Activated naive CD8-positive, alpha-beta T cell (primary cell): ENCODE measurements around the gene RTN4RL1.
A peak's percentile ranks its signal among the peaks of the same experiment; 100 is the strongest.
"Not testable (repeated sequence)": the region's sequence is repeated elsewhere in the genome, so short reads cannot be mapped to it uniquely, and the experiment has no call there.

ENCODE experiments used
- H3K27ac Mint-ChIP-seq: one replicate; pipeline ENCODE4 v1.8.0; 2021; ENCODE audit warnings: mixed read lengths
- H3K27me3 Mint-ChIP-seq: one replicate; pipeline ENCODE4 v1.8.0; 2021; ENCODE audit warnings: mixed read lengths
- H3K36me3 Mint-ChIP-seq: one replicate; pipeline ENCODE4 v1.8.0; 2021; ENCODE audit warnings: mixed read lengths
- H3K4me1 Mint-ChIP-seq: one replicate; pipeline ENCODE4 v1.8.0; 2021; ENCODE audit warnings: low read depth, mixed read lengths
- H3K4me3 Mint-ChIP-seq: one replicate; pipeline ENCODE4 v1.8.0; 2021; ENCODE audit warnings: mild to moderate bottlenecking, mixed read lengths
- H3K9me3 Mint-ChIP-seq: one replicate; pipeline ENCODE4 v1.8.0; 2021; ENCODE audit warnings: low read depth, mixed read lengths

The RTN4RL1 gene

DNA sequence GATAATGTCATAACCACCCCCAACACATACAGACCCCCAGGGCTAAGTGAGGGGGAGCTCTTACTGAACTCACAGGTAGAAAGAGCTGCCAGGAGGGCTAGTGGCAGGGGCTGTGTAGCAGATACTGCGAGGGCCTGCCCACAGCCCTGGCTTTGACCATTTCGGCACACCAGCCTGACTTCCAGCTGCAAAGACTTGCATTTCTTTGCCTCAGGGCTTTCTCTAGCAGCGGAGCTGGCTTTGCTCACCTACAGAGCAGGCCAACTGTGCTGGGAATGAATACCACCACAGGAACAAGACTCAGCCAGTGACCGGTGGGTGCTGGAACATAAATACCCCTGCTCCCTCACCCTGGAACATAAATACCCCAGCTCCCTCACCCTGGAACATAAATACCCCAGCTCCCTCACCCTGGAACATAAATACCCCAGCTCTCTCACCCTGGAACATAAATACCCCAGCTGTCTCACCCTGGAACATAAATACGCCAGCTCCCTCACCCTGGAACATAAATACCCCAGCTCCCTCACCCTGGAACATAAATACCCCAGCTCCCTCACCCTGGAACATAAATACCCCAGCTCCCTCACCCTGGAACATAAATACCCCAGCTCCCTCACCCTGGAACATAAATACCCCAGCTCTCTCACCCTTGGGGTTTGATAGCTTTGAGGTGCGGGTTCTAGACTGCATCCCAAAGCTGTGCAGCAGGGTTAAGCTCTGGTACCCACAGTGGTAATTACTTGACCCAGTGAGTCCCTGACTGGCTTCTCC lies 11.7 kb downstream of the RTN4RL1 start:
- H3K27ac Mint-ChIP-seq, H3K9me3 Mint-ChIP-seq, H3K4me3 Mint-ChIP-seq, H3K4me1 Mint-ChIP-seq, H3K27me3 Mint-ChIP-seq, H3K36me3 Mint-ChIP-seq: not testable (repeated sequence)

DNA sequence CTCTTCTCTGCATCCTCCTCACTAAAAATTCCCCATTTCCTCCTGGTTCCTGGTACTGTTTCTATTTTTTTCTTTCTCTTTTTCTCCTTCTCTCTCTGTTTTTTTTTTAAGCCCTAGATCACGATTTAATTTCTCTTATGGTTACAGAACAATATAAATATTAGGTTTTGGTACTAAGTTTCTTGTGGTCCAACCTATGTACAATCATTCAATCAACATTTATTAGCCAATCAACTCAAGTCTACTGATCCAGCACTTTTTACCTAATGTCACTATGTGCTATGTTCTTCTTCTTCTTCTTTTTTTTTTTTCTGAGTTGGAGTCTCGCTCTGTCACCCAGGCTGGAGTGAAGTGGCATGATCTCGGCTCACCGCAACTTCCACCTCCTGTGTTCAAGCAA lies 12.6 kb downstream of the RTN4RL1 start:
- Mint-ChIP-seq H3K27me3 (no peaks in the 10 kb centered on the region), H3K36me3 (peaks cover 4% of the 10 kb centered on the region), H3K4me3 (no peak overlapping the region), H3K27ac (no peak overlapping the region), H3K4me1 (peaks cover 1% of the 10 kb centered on the region), H3K9me3 (no peaks in the 10 kb centered on the region)

DNA sequence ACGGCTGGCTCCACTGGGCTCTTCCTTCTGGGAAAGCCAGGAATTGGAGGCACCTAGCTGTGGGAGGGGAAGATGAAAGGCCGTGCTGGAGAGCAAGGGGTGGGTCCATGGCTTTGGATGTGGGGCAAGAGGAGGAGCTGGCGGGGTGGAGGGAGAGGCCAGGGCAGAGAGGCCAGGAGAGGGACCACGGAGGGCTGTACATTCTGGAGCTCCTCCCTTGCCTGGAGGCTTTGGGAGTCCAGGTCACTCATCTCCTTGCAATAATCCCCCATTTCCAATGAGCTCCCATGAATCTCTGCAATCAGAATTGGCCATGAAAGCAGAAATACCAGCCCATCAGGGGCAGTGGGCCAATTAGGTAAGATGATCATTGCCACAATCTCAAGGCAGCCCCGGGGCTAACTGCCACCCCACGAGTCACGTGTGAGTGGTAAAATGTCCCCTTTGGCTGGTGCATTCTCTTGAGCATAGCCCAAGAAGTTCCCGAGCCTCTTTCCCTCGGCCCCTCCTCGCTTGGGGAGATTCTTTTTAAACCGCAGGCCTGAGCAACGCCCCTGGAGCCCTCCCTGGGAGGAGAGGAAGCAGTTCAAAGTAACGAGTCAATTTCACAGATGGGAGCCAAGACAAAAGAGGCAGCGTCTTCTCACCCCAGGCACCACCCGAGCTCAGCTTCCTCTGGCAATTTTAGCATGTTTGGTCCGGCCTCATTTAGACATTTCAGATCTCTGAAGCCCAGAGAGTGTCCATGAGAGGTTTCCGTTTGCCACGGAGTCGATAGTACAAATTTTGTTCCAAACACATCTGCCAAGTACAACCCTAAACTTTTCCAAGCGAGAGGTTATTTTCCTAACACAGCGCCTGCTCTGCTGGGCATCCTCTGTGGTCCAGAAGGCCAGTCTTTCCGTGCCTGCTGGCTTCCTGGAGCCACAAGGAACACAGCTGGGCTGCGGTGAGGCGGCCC lies 13.4 kb downstream of the RTN4RL1 start:
- Mint-ChIP-seq H3K9me3 (no peaks in the 10 kb centered on the region), H3K4me1 (peaks cover 1% of the 10 kb centered on the region), H3K4me3 (no peak overlapping the region), H3K36me3 (peaks cover 4% of the 10 kb centered on the region), H3K27me3 (no peaks in the 10 kb centered on the region), H3K27ac (no peak overlapping the region)

GRCh38 chr17:2009737-2010136 lies 15.4 kb downstream of the RTN4RL1 start:
- no peak overlapping the region for H3K4me3 Mint-ChIP-seq
- peaks cover 1% of the 10 kb centered on the region for H3K4me1 Mint-ChIP-seq

GRCh38 chr17:2008332-2009126 lies 16.6 kb downstream of the RTN4RL1 start:
- no peaks in the 10 kb centered on the region for H3K27me3 Mint-ChIP-seq
- peaks cover 2% of the 10 kb centered on the region for H3K36me3 Mint-ChIP-seq
- H3K27ac Mint-ChIP-seq, result no peak overlapping the region
- no peaks in the 10 kb centered on the region for H3K9me3 Mint-ChIP-seq
- no peak overlapping the region for H3K4me3 Mint-ChIP-seq
- H3K4me1 Mint-ChIP-seq, result peaks cover 1% of the 10 kb centered on the region

More at GRCh38 chr17:2009737-2010136, 15.4 kb downstream of the RTN4RL1 start:
- Mint-ChIP-seq H3K27me3 (no peaks in the 10 kb centered on the region), H3K27ac (no peak overlapping the region), H3K36me3 (peaks cover 2% of the 10 kb centered on the region), H3K9me3 (no peaks in the 10 kb centered on the region)

- H3K27me3 Mint-ChIP-seq, result peaks cover under 1% of the 10 kb centered on the region
- no peak overlapping the region for H3K27ac Mint-ChIP-seq
- H3K9me3 Mint-ChIP-seq, result no peaks in the 10 kb centered on the region
- H3K4me1 Mint-ChIP-seq, result no peaks in the 10 kb centered on the region
- H3K36me3 Mint-ChIP-seq, result no peaks in the 10 kb centered on the region
- no peak overlapping the region for H3K4me3 Mint-ChIP-seq
These were observed 20.6 kb downstream of the RTN4RL1 start for GRCh38 chr17:2004435-2004952.

GRCh38 chr17:2003525-2003924 lies 21.6 kb downstream of the RTN4RL1 start:
- no peaks in the 10 kb centered on the region for H3K36me3 Mint-ChIP-seq
- H3K4me3 Mint-ChIP-seq, result no peak overlapping the region
- H3K27me3 Mint-ChIP-seq, result peaks cover 6% of the 10 kb centered on the region
- H3K9me3 Mint-ChIP-seq, result no peaks in the 10 kb centered on the region
- H3K4me1 Mint-ChIP-seq, result no peaks in the 10 kb centered on the region
- no peak overlapping the region for H3K27ac Mint-ChIP-seq

DNA sequence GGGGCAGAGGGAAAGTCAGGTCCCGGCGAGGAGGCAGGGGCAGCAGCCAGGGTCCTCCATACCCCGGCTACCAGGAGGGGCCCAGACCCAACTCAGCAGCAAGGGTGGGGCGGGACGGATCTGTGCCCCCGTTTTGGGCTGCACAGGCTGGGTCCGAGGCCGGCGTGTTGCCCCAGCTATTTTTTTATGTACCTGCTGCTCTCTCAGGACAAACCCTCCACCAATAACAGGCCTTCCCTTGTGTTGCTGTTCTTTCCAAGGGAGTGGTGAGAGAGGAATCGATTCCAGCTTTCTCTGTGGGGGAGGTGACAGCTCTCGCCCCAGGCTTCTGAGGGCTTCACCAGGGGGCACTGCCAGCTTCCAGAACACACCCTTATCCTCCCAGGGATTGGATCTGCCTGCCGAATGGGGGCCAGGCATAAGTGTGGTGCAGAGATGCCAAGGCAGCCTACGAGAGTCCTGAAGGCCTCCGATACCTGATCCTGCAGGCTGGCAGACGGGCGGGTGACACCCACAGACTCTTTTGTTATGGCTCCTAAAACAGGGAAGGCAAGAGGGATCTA lies 22.3 kb downstream of the RTN4RL1 start:
- no peaks in the 10 kb centered on the region for H3K36me3 Mint-ChIP-seq
- no peaks in the 10 kb centered on the region for H3K4me1 Mint-ChIP-seq
- no peaks in the 10 kb centered on the region for H3K9me3 Mint-ChIP-seq
- H3K4me3 Mint-ChIP-seq, result no peak overlapping the region
- H3K27me3 Mint-ChIP-seq, result peaks cover 6% of the 10 kb centered on the region
- H3K27ac Mint-ChIP-seq, result no peak overlapping the region

GRCh38 chr17:1999557-2000251 lies 25.4 kb downstream of the RTN4RL1 start:
- H3K27me3 Mint-ChIP-seq, result peaks cover 16% of the 10 kb centered on the region
- H3K9me3 Mint-ChIP-seq, result no peaks in the 10 kb centered on the region
- peak overlapping the region; percentile 43 for H3K4me3 Mint-ChIP-seq
- H3K36me3 Mint-ChIP-seq, result no peaks in the 10 kb centered on the region
- H3K27ac Mint-ChIP-seq, result no peak overlapping the region
- peaks cover 2% of the 10 kb centered on the region for H3K4me1 Mint-ChIP-seq

- H3K36me3 Mint-ChIP-seq, result no peaks in the 10 kb centered on the region
- H3K27me3 Mint-ChIP-seq, result peaks cover 16% of the 10 kb centered on the region
- H3K4me3 Mint-ChIP-seq, result no peak overlapping the region
- H3K27ac Mint-ChIP-seq, result no peak overlapping the region
- H3K4me1 Mint-ChIP-seq, result peaks cover 2% of the 10 kb centered on the region
- no peaks in the 10 kb centered on the region for H3K9me3 Mint-ChIP-seq
These were observed 27.0 kb downstream of the RTN4RL1 start for GRCh38 chr17:1997927-1998742.

GRCh38 chr17:1997289-1997926 lies 27.7 kb downstream of the RTN4RL1 start:
- Mint-ChIP-seq H3K27ac (no peak overlapping the region), H3K4me3 (peak overlapping the region; percentile 17), H3K9me3 (no peaks in the 10 kb centered on the region), H3K4me1 (peaks cover 2% of the 10 kb centered on the region), H3K27me3 (peaks cover 16% of the 10 kb centered on the region), H3K36me3 (no peaks in the 10 kb centered on the region)

GRCh38 chr17:1996800-1997288 lies 28.3 kb downstream of the RTN4RL1 start:
- peaks cover 16% of the 10 kb centered on the region for H3K27me3 Mint-ChIP-seq
- H3K4me3 Mint-ChIP-seq, result peak overlapping the region; percentile 17
- H3K4me1 Mint-ChIP-seq, result peaks cover 2% of the 10 kb centered on the region
- no peaks in the 10 kb centered on the region for H3K9me3 Mint-ChIP-seq
- H3K27ac Mint-ChIP-seq, result no peak overlapping the region
- no peaks in the 10 kb centered on the region for H3K36me3 Mint-ChIP-seq
